OCI-LY3 (cell line): ENCODE results near the gene FRAS1.

Experiments used
- EZH2phosphoT487 ChIP-seq: fragments of 200-600 bp; shearing (Covaris generic); IDR thresholded peaks from 2 replicates; pipeline ENCODE4 v1.6.1; 2018; ENCODE audit warnings: antibody characterized with exemption, mixed run types, low read depth
- TF ChIP-seq, protein P1 (sequence below): fragments of 200-600, 300-600 bp; sonication (generic); IDR thresholded peaks from 2 replicates; pipeline ENCODE4 v1.5.1; 2014; ENCODE audit warnings: antibody characterized with exemption, low read length, low read depth

DNA sequence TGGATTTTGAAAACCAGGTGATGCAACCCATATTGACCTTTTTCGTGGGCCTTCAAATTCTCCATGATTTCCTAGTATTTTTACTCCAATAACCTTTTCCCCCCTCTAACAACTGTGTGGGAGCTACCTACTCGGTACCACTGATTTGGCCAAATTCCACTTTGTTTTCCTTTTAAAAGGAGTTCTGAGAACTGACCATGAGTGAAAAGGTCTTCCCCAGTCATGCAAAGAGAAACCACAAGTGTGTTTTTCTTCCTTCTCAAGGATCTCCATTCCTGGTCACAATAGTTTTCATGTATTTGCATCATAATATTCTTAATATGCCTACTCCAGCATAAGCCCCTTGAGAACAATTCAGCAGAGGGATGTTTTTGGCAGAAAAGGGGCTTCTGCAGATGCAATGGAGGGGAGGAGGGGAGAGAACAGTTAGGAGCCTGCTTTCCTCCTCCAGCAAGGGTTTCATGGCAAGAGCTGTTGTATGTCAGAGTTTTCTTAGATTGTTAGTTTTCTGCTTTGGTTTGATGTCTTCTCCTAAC, 299.2 kb downstream of the FRAS1 start:
- TF ChIP-seq, protein P1, sequence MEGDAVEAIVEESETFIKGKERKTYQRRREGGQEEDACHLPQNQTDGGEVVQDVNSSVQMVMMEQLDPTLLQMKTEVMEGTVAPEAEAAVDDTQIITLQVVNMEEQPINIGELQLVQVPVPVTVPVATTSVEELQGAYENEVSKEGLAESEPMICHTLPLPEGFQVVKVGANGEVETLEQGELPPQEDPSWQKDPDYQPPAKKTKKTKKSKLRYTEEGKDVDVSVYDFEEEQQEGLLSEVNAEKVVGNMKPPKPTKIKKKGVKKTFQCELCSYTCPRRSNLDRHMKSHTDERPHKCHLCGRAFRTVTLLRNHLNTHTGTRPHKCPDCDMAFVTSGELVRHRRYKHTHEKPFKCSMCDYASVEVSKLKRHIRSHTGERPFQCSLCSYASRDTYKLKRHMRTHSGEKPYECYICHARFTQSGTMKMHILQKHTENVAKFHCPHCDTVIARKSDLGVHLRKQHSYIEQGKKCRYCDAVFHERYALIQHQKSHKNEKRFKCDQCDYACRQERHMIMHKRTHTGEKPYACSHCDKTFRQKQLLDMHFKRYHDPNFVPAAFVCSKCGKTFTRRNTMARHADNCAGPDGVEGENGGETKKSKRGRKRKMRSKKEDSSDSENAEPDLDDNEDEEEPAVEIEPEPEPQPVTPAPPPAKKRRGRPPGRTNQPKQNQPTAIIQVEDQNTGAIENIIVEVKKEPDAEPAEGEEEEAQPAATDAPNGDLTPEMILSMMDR, result no peak
- TF ChIP-seq EZH2phosphoT487, result no peak
